ENCODE measurements around the gene VPS39.

The VPS39 gene

GRCh38 chr15:42158941-42159340, 49.2 kb downstream of the VPS39 start:
- no peak for DNase-seq (ENCODE audit: low spot score)

GRCh38 chr15:42157981-42158765, 49.9 kb downstream of the VPS39 start:
- peak; percentile 76 for DNase-seq (ENCODE audit: low spot score)

GRCh38 chr15:42157381-42157780, 50.7 kb downstream of the VPS39 start:
- no peak for DNase-seq (ENCODE audit: low spot score)

DNA sequence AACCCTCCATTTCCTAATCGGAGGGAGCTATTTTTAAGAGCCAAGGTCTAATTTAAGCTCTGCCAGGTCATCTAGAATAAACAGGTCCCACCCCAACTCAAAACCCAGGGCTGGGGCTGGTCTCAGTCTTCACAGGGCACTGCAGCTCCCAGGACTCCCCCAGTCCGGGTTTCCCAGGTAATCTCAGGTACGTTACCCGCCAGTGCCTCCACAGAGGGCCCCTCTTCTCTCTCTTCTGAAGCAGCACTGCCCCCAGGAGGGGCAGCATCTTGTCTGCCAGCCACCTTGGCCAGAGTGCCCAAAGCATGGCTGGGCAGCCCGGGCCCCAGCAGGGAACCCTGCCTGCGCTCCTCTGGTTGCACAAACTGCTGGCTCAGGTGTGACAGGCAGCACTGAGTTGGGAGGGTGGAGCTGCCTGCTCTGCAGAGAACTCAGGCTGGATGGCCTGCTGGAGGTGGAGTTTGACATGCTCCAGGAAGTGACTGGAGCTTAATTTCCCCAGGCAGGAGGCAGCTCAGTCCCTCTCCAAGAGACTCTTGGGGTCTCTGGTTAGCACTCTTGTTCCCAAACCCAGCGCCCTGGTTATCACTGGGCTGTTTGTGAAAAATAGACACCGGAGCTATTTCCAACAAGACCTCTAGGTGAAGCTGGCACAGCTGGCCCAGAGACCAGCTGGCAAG, 51.7 kb downstream of the VPS39 start, which contains the start of gene PLA2G4F:
Gene PLA2G4F, minus strand, starts transcription at position 394 of the 680 bp plus-strand sequence. Its CDS starts 87 bp downstream, at position 307.
- no peak for DNase-seq (ENCODE audit: low spot score)

DNA sequence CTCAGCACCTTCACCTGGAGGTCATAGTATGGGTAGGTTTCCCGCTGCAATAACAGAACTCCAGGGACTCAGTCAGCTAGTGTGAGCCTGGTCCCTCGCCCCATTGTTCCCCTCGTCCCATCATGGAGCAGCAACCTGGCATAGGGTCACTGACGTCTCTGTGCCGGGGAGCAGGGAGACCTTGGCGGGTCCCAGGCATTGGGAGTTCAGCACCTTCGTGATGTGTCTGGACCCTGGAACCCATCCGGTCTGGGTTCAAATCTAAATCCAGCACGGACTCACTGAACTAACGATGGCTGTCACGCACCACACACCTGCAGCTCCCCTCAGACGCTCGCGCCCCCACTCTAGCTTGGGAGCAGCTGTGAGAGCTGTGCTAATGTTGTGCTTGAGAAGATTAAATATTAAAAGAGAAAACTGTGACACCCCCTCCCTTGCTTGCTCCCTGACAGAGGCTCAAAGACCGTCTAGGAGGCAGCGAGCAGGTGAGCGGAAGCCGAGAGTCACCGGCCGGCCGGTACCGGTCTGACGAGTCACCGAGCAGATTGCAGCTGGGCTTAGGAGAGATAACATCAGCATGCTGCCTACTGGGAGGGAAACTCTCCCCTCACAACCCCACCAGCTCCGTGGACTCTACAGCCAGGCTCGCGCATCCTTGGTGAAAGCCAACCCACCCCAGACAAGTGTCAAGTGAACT, 52.4 kb downstream of the VPS39 start:
- no peak for DNase-seq (ENCODE audit: low spot score)

GRCh38 chr15:42154956-42155355, 53.1 kb downstream of the VPS39 start:
- DNase-seq (ENCODE audit: low spot score), result no peak

DNA sequence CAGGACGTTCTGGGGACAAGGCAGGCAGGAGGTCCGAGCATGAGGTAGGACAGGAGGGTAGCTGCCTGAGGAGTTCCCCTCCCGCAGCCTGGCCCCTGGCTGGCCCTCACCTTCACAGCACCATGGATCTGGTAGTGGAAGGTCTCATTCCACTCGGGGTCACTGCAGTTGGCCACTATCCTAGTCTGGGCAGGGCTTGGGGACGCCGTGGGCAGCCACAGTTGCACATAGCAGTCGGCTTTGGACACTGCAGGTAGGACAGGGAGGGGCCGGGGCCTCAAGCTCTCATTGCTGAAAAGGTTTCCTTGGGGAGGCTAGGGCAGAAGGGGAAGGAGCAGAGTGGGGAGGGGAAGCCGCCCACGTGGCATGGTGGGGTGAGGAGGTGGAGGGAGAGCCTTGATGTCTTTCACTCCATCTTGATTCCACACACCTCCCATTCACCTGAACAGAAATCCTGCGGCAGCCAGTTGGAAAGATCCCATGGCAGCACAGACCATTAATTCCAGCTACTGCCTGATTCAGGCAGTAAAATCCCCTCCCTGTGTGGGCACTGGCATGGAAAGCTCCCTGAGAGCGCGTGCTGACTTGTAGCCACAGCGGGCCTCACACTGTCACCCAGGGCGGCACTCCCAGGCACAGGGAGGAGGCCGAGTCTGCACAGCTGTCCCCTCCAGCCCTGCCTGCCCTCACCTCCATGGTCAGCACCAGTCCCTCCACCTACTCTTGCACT, 53.7 kb downstream of the VPS39 start:
- no peak for DNase-seq (ENCODE audit: low spot score)

- DNase-seq (ENCODE audit: low spot score), result no peak
Observed at GRCh38 chr15:42153874-42154211, 54.3 kb downstream of the VPS39 start.

- no peak for DNase-seq (ENCODE audit: low spot score)
Observed at GRCh38 chr15:42152921-42153698, 55.0 kb downstream of the VPS39 start.

GRCh38 chr15:42152196-42152920, 55.7 kb downstream of the VPS39 start:
- DNase-seq (ENCODE audit: low spot score), result peak; percentile 49

DNA sequence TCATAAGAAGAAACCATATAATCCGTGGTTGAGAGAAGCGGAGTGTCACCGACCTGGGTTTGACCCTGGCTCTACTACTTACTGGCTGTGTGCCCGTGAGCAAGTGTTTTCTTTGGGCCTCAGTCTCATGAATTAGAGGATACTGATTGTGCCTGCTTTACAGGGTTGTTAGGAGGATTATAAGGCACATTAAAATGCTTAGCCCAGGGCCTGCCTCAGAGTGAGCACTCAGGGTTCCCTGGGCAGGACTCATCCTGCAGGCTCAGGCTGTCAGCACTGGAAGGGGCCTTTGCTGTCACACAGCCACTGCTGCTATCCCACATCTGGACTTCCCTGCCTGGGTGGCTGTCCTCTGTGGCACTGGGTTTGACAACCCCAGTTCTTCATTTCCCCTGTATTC, 56.4 kb downstream of the VPS39 start:
- DNase-seq (ENCODE audit: low spot score), result no peak

DNA sequence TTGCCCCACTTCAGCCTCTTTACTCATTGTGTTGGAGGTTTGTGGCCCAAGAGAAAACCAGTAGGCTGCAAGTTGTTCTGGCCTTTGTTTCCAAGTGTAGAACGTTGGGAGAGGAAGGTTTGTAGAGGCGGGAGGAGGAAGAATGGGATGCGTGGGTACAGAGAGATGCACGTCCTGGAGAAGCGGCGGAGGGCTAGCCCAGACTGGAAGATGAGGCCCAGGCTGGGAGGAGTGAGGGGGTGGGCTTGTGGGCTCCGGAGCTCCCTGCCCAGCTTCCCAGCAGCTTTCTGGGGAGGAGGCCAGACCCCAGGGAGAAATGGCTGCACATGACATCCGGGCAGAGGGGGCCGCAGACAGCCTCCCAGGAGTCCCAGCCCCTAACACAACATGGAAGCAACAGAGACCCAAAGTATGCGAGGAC, 57.0 kb downstream of the VPS39 start:
- no peak for DNase-seq (ENCODE audit: low spot score)

DNA sequence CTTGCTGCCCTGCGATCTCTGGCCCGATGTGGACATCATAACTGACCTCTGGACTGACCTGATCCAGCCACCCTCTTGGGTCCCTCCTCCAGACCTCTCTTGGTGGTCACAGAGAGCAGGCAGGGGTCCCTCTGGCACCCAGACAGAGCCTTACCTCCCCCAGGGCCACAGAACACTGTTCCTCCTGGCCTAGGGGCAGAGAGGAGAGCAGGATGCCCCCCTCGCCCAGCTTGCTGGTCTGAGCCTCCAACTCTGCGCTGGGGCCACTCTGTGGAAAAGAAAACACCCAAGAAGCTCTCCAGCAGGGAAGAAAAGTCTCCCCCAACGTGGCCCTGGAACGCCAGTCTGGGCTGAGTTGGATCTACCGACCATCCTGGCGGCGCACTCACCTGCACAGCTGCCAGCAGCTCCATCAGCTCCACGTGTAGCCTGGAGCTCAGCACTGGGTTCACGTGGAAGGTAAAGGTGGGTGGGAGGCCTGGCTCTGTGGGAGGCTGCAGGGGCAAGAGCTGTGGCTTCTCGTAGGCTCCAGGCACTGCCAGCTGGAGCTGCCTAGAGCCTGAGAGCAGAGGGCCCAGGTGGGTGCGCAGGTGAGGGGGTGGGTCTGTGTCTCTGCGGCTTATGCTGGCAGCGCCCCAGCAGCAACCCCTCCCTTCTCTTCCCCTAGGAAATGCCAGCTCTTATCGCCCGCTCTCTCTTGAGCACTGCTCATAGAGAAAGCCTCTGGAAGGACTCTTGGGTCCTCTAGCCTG, 57.7 kb downstream of the VPS39 start:
- DNase-seq (ENCODE audit: low spot score), result no peak

DNA sequence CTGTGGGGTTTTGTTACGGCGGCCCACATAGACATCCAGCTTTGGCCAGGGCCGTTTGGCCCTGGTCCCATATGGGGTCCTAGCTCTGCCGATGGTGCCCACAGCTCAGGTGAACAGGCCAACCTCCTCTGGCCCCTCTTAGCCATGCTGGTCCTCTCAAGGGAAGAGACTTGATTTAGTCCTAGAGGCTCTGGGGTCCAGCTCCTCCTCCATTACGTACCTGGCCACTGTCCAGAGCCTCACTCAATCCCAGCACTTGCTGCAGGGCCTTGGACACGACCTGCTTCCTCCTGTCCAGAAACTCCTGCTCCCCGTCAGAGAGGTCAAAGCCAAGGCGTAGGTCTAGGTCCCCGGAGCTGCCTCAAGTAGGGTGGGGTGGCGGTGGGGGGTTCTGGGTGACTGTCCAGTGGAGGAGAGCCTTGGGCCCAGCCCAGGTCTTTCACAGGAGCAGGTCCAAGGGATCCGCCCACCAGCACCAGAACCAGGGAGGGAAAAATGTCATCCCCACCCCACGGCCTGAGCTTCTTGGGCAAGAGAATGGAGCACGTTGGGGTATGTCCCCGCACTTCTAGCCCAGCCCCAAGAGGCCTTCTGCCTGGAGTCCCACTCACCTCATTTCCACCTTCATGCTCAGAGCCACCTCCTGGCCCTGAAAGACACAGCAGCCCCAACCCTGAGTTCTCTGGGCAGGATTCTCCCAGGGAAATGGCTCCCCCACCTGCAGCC, 58.4 kb downstream of the VPS39 start:
- no peak for DNase-seq (ENCODE audit: low spot score)

- DNase-seq (ENCODE audit: low spot score), result no peak
Observed at GRCh38 chr15:42148808-42149492, 59.2 kb downstream of the VPS39 start.

- DNase-seq (ENCODE audit: low spot score), result no peak
Observed at GRCh38 chr15:42147431-42147735, 60.7 kb downstream of the VPS39 start.

GRCh38 chr15:42146551-42147430, 61.3 kb downstream of the VPS39 start:
- DNase-seq (ENCODE audit: low spot score), result no peak
